ENCODE results near the gene MAPRE2. TPM values are rescaled to one million over a fixed set of nuclear protein-coding genes. Genes with fewer than 3 reads are reported as not detected.

The MAPRE2 gene
- total RNA-seq, 4 donors from 2014 or later: 22.2 to 32.2 (median 24.5) TPM

DNA sequence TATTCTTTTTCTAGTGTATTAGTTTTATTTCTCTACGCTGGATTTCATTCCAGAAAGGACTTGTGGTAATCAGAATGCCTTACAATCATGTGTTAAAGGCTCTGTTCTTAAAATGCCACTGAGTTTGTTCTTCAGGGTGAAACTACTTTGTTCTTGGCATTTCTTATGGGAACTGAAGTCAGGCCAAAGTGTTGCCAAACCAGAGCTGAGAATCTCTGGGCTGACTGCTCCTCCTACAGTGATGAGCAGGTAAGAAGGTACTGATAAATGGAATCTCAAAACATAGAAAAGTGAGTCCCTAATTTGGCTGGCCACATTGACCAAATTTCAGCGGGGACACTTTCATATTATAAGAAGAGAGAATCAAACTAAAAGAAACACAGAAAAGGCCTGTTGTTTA, 144.6 kb downstream of the MAPRE2 start:
- TF ChIP-seq POLR2A (IDR thresholded peaks at IDR 0.05; ENCODE audit: low read depth) (no peak), POLR2AphosphoS5 (IDR thresholded peaks at IDR 0.05) (no peak), EP300 (IDR thresholded peaks at IDR 0.05) (no peak), CTCF (IDR thresholded peaks at IDR 0.05) (no peak)
- no peak for DNase-seq (ENCODE audit: extremely low spot score)
- intact Hi-C loops (cut with DNase I): no loop called here
- Histone ChIP-seq H3K27ac (replicated peaks in 1 of 4) (no peak overlapping the region), H3K36me3 (no peaks in the 10 kb centered on the region), H3K9me3 (no peaks in the 10 kb centered on the region), H3K4me1 (peaks cover 0 to 3% (median 0%) of the 10 kb centered on the region in 4 donors), H3K27me3 (no peaks in the 10 kb centered on the region), H3K4me3 (no peak overlapping the region)
- WGBS: 66% methylated on average over 2 of the region's 2 CpGs

GRCh38 chr18:35186291-35187034, 145.2 kb downstream of the MAPRE2 start:
- no peak for DNase-seq (ENCODE audit: extremely low spot score)
- 74% methylated on average over 6 of the region's 6 CpGs for WGBS
- no peak overlapping the region for H3K27ac ChIP-seq (replicated peaks in 1 of 4)
- H3K9me3 ChIP-seq: no peaks in the 10 kb centered on the region
- intact Hi-C loops (cut with DNase I): no loop called here
- TF ChIP-seq POLR2AphosphoS5 (IDR thresholded peaks at IDR 0.05) (no peak), CTCF (IDR thresholded peaks at IDR 0.05) (no peak), POLR2A (IDR thresholded peaks at IDR 0.05; ENCODE audit: low read depth) (no peak), EP300 (IDR thresholded peaks at IDR 0.05) (no peak)
- H3K4me1 ChIP-seq: peaks cover 0 to 3% (median 0%) of the 10 kb centered on the region in 4 donors
- no peaks in the 10 kb centered on the region for H3K27me3 ChIP-seq
- no peaks in the 10 kb centered on the region for H3K36me3 ChIP-seq
- no peak overlapping the region for H3K4me3 ChIP-seq

- no peaks in the 10 kb centered on the region for H3K36me3 ChIP-seq
- intact Hi-C loops (cut with DNase I): no loop called here
- WGBS: 58% methylated on average over 1 of the region's 1 CpG
Measured at GRCh38 chr18:35189510-35189909, 148.3 kb downstream of the MAPRE2 start.

GRCh38 chr18:35190948-35191697, 149.9 kb downstream of the MAPRE2 start:
- Histone ChIP-seq H3K9me3 (no peaks in the 10 kb centered on the region), H3K27ac (replicated peaks in 1 of 4) (peak overlapping the region in 1 of 4 donors; percentile 20), H3K4me3 (no peak overlapping the region), H3K36me3 (no peaks in the 10 kb centered on the region), H3K4me1 (peaks cover 0 to 3% (median 0%) of the 10 kb centered on the region in 4 donors), H3K27me3 (no peaks in the 10 kb centered on the region)
- WGBS: 64% methylated on average over 4 of the region's 4 CpGs
- TF ChIP-seq POLR2A (IDR thresholded peaks at IDR 0.05; ENCODE audit: low read depth) (no peak), POLR2AphosphoS5 (IDR thresholded peaks at IDR 0.05) (no peak), EP300 (IDR thresholded peaks at IDR 0.05) (no peak), CTCF (IDR thresholded peaks at IDR 0.05) (no peak)
- intact Hi-C loops (cut with DNase I): no loop called here
- no peak for DNase-seq (ENCODE audit: extremely low spot score)

More at GRCh38 chr18:35189510-35189909, 148.3 kb downstream of the MAPRE2 start:
- Histone ChIP-seq H3K4me3 (no peak overlapping the region), H3K9me3 (no peaks in the 10 kb centered on the region), H3K4me1 (peaks cover 0 to 3% (median 0%) of the 10 kb centered on the region in 4 donors), H3K27me3 (no peaks in the 10 kb centered on the region), H3K27ac (replicated peaks in 1 of 4) (no peak overlapping the region)
- TF ChIP-seq POLR2AphosphoS5 (IDR thresholded peaks at IDR 0.05): no peak
- no peak for TF ChIP-seq POLR2A (IDR thresholded peaks at IDR 0.05; ENCODE audit: low read depth)
- no peak for TF ChIP-seq CTCF (IDR thresholded peaks at IDR 0.05)
- no peak for TF ChIP-seq EP300 (IDR thresholded peaks at IDR 0.05)
- DNase-seq (ENCODE audit: extremely low spot score): no peak
